ENCODE data around the gene LEKR1. TPM values are rescaled to one million over a fixed set of nuclear protein-coding genes. Genes with fewer than 3 reads are reported as not detected.

Gene LEKR1
- total RNA-seq, 1 donor from 2014 or later, result 1.8 TPM

DNA sequence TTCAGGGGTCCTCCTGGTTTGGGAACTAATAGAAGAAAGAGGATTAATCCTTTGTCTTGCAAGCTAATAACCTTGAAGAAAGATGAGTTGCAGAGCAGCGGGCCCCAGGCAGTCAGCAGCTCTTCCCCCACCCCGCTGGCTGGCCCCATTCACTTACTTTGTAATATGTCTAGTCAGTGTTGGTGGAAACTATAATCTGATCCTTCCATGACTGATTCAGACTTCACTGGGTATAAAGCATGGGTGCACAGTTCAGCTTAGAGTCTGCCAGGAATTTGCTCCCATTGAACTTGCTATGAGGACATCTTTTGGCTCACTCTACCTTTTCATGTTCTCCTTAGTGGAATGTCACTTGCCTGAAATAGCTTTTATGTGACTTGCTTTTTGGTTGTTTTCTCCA lies 216.1 kb downstream of the LEKR1 start:
- H3K36me3 Mint-ChIP-seq (ENCODE audit: low read depth), result no peaks in the 10 kb centered on the region
- peaks cover 7% of the 10 kb centered on the region for H3K4me1 Mint-ChIP-seq
- peaks cover 4% of the 10 kb centered on the region for H3K27me3 Mint-ChIP-seq (ENCODE audit: low read depth)
- DNase-seq (ENCODE audit: low read depth, low spot score), result no peak
- H3K9me3 Mint-ChIP-seq, result no peaks in the 10 kb centered on the region
- H3K27ac Mint-ChIP-seq (ENCODE audit: unreplicated experiment), result no peak overlapping the region
- H3K4me3 Mint-ChIP-seq, result no peak overlapping the region
- no peak for TF ChIP-seq CTCF (conservative IDR thresholded peaks at IDR 0.05)

DNA sequence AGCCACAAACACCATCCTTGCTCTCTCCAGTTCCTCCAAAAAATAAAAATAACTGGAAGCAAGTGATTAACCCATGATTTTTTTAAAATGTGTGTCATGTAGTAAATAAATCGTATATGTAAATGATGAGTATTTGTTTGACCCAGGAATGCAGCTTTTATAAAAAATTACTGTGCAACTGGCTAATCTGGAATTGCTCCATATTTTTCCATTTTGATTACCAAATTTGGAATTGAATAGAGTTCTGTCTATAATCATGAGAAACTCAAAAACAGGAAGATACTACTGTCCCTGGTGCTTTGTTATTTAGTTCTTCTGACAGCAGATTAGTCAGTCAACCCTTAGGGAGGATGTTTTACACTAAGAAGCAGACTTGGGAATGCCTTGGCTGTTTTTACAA lies 217.6 kb downstream of the LEKR1 start:
- Mint-ChIP-seq H3K27me3 (ENCODE audit: low read depth) (no peaks in the 10 kb centered on the region), H3K4me1 (peaks cover 7% of the 10 kb centered on the region), H3K4me3 (no peak overlapping the region), H3K9me3 (no peaks in the 10 kb centered on the region), H3K27ac (ENCODE audit: unreplicated experiment) (no peak overlapping the region), H3K36me3 (ENCODE audit: low read depth) (no peaks in the 10 kb centered on the region)
- TF ChIP-seq CTCF (conservative IDR thresholded peaks at IDR 0.05), result no peak
- no peak for DNase-seq (ENCODE audit: low read depth, low spot score)

GRCh38 chr3:157045238-157045850 lies 219.2 kb downstream of the LEKR1 start:
- no peak overlapping the region for H3K4me3 Mint-ChIP-seq
- TF ChIP-seq CTCF (conservative IDR thresholded peaks at IDR 0.05), result no peak
- H3K27ac Mint-ChIP-seq (ENCODE audit: unreplicated experiment), result no peak overlapping the region
- DNase-seq (ENCODE audit: low read depth, low spot score), result no peak
- H3K36me3 Mint-ChIP-seq (ENCODE audit: low read depth), result no peaks in the 10 kb centered on the region
- H3K27me3 Mint-ChIP-seq (ENCODE audit: low read depth), result no peaks in the 10 kb centered on the region
- H3K9me3 Mint-ChIP-seq, result no peaks in the 10 kb centered on the region
- peaks cover 7% of the 10 kb centered on the region for H3K4me1 Mint-ChIP-seq

- peaks cover 13% of the 10 kb centered on the region for H3K4me1 Mint-ChIP-seq
- no peaks in the 10 kb centered on the region for H3K27me3 Mint-ChIP-seq (ENCODE audit: low read depth)
- H3K36me3 Mint-ChIP-seq (ENCODE audit: low read depth), result no peaks in the 10 kb centered on the region
- H3K9me3 Mint-ChIP-seq, result no peaks in the 10 kb centered on the region
- H3K27ac Mint-ChIP-seq (ENCODE audit: unreplicated experiment), result no peak overlapping the region
- no peak for DNase-seq (ENCODE audit: low read depth, low spot score)
- no peak overlapping the region for H3K4me3 Mint-ChIP-seq
- no peak for TF ChIP-seq CTCF (conservative IDR thresholded peaks at IDR 0.05)
Observed at GRCh38 chr3:157046520-157046919, 220.4 kb downstream of the LEKR1 start.

DNA sequence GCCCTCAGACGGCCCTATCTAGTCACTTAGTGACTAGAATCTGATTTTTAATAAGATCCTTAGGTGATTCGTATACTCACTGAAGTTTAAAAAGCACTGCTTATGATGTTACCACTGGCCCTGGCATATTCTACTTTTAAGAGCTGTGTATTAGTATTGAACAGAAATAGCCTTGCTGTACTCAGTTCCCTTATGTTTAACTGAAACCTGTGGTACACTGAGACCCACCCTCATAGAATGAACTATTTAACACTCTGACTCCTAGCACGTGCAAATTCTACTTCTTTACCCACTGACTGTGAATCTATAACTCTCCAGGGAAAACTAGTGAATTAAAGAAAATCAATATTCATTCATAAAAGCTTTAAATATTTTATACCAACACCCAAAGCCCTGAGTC lies 224.9 kb downstream of the LEKR1 start:
- Mint-ChIP-seq H3K36me3 (ENCODE audit: low read depth) (no peaks in the 10 kb centered on the region), H3K4me1 (peaks cover 7% of the 10 kb centered on the region), H3K9me3 (no peaks in the 10 kb centered on the region), H3K4me3 (no peak overlapping the region), H3K27me3 (ENCODE audit: low read depth) (no peaks in the 10 kb centered on the region), H3K27ac (ENCODE audit: unreplicated experiment) (no peak overlapping the region)
- no peak for TF ChIP-seq CTCF (conservative IDR thresholded peaks at IDR 0.05)
- no peak for DNase-seq (ENCODE audit: low read depth, low spot score)

Data from neural crest cell (in vitro differentiated cells).